ENCODE results near the gene LPIN1. TPM values are rescaled to one million over a fixed set of nuclear protein-coding genes. Genes with fewer than 3 reads are reported as not detected.

LPIN1 gene, protein sequence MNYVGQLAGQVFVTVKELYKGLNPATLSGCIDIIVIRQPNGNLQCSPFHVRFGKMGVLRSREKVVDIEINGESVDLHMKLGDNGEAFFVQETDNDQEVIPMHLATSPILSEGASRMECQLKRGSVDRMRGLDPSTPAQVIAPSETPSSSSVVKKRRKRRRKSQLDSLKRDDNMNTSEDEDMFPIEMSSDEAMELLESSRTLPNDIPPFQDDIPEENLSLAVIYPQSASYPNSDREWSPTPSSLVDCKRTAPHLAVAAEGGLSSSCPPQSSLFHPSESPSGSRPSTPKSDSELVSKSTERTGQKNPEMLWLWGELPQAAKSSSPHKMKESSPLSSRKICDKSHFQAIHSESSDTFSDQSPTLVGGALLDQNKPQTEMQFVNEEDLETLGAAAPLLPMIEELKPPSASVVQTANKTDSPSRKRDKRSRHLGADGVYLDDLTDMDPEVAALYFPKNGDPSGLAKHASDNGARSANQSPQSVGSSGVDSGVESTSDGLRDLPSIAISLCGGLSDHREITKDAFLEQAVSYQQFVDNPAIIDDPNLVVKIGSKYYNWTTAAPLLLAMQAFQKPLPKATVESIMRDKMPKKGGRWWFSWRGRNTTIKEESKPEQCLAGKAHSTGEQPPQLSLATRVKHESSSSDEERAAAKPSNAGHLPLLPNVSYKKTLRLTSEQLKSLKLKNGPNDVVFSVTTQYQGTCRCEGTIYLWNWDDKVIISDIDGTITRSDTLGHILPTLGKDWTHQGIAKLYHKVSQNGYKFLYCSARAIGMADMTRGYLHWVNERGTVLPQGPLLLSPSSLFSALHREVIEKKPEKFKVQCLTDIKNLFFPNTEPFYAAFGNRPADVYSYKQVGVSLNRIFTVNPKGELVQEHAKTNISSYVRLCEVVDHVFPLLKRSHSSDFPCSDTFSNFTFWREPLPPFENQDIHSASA
- 198 TPM for total RNA-seq
- long read RNA-seq, partial matches to known transcripts = 98 of 156 reads
- long read RNA-seq, other reads (novel, unspliced or antisense) = 58 of 156 reads

DNA sequence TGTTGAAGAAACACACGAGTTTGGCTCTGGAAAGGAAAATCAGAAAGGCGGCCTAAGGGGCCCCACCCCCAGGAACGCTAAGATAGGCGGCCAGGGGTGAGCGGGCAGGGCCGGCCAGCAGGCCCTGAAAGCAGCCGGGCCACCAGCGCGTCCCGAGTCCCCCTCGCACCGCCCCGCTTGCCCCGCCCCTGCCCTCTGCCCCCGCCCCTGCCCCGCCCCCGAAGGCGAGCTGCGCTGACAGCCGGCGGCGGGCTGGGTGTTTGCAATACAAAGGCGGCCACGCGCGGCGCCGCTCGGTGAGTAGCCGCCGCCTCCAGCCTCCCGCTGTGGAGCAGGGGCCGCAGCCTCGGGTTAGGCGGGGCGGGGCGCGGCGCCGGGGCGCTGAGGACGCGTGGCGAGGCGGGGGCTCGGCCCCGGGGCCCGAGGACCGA is at the start of gene LPIN1:
Gene LPIN1 (plus strand): TSS at position 257 of the 431 bp plus-strand sequence. CDS start 18,910 bp downstream, outside the sequence.
- DNase-seq (ENCODE audit: low spot score) = peak; percentile 96

DNA sequence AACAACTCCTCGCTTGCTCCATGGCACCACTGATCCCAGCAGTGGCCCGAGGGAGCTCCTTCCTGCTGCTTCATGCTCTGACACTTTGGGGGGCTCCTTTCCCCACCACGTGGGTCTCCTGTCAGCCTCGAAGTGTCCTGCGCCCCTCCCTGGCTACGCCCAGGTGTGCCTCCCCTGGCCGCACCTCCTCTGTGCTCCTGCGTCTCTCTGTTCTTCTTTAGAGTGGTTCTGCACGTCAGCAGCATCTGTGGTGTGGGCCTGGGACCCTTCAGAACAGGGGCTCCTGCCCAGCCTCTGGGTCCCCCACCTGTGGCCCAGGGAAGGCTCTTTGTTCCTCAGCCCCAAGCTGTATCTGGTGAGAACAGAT is 49.7 kb upstream of the LPIN1 start:
- DNase-seq (ENCODE audit: low spot score) = peak; percentile 75

DNA sequence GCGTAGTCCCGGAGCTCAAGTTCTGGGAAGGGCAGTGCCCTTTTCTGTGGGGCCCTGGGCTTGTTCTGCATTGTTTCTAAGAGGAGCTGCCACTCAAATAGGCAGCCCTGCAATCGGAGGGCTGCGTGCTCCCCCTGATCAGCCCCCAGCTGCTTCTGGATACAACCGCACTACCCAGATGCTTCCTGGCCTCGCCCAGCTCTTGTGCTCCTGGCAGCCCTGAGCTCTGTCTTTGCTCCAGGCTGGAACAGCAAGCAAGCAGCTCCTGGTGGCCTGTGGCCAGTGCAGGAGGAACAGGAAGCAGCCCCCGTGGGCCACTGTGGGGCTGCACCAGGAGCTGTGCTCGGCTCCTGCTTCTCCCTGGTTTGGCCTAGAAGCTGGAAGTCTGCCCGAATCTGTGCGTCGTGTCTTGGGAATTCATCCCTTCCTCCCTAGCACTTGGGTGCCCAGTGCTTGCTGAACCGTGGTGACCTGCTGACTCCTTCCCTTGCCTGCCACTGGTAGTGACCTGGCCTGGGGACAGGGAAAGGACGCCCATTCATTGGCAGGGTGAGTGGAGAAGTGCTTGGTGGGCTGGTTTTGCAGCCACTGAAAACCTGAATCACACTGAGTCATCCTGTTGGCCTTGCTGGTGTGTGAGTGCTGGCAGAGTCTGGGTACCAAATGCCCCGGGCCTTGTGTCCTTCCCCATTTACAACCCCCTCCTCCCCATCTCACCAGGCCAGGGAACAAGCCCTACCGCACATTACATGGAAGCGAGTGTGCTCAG is 49.1 kb upstream of the LPIN1 start:
- peak; percentile 87 for DNase-seq (ENCODE audit: low spot score)

DNA sequence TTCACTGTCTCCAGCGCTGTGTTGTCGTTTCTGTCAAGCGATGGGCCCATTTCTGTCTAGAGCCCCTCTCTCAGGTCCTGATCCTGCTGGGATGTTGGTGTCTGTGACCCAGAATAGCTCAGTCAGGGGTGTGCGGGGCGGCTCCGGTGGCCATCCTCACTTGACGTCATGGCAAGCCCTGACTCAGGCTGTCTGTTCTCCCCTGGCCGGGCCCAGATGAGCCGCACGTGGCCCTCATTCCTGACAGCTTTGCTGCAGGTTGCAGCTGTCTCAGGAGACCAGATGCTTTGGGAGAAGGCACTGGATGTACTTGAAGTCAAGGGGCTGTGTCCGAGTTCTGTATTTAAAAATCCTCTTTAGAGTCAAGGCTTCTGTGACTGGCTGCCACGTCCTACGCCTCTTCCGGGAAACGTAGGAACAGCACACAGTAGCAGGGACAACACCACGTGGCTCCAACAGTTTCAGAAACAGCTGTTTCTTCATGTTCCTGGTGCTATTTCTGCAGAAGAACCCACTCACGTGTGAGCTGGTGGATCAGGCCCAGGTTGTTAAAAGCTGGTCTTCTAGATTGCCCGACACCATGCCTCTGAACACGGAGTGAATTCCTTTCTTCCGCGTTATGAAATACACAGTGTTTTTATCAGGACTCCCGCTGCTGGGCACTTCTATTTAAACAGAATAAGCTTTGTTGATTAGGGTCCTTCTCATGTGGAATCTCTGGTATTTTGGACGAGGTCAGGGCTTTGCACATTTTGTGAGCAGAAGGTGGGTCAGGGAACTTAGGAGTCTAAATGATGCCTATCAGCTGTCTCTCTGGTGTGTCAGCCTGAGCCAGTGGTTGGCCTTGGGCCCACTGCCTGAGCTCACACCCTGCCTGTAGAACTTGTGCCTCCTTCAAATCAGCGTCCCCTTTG is 48.2 kb upstream of the LPIN1 start:
- peak; percentile 90 for DNase-seq (ENCODE audit: low spot score)

DNA sequence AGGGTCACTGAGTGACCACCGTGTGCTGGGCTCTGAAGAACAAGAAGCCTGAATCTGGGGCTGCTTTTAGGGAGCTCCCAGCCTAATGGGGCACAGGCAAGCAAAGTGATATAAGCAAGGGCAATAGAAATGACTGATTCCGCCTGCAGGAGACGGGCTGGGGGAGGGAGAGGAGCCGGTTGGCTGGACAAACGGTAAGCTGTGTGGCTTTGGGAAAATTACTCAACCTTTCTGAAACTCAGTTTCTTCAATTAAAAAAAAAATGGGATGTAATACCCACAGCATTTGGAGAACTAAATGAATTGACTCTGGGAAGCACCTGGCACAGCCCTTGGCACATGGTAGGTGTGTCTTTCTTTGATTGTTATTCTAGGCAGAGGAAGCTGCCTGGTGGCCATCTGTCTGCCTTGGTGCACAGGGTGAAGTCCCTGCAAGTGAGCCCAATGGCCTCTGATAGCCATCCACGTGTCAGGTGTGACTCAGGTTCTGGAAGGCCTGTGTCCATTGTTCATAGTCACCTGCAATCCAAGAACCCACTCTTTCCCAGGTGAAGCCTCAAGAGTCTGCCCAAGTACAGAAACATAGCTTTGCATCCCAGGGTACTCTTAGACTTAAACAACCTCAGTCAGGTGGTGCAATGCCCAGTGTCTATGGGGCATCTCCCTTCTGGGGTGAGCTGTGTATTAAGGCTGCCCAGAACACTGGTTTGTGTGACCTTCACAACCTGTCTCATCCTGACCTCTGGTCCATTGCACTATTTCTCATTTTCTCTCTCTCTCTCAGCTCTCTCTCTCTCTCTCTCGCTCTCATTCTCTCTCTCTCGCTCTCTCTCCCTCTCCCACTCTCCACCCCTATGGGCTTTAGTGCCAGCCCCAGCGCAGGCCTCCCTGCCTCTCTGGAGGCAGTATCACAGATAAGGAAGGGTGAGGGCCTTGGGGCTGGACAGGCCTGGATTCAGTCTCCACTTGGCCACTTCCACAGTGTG is 46.5 kb upstream of the LPIN1 start:
- peak; percentile 68 for DNase-seq (ENCODE audit: low spot score)

DNA sequence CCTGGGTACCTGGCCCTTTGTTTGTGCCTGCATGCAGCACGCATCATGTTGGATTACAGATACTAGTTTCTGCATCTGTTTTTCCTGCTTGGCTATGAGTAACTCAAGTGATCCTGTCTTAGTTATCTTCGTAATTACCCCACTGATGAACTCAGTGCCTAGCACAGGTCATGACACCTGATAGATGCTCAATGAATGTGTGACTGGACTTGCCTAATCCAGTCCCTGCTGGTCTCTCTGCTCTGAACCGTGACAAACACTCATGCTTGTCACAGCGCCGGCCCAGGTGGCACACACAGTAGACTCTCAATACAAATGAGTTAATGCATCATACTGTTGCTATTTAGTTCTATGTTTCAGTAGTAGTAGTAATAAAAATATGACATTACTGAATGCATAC is 45.2 kb upstream of the LPIN1 start:
- no peak for DNase-seq (ENCODE audit: low spot score)

DNA sequence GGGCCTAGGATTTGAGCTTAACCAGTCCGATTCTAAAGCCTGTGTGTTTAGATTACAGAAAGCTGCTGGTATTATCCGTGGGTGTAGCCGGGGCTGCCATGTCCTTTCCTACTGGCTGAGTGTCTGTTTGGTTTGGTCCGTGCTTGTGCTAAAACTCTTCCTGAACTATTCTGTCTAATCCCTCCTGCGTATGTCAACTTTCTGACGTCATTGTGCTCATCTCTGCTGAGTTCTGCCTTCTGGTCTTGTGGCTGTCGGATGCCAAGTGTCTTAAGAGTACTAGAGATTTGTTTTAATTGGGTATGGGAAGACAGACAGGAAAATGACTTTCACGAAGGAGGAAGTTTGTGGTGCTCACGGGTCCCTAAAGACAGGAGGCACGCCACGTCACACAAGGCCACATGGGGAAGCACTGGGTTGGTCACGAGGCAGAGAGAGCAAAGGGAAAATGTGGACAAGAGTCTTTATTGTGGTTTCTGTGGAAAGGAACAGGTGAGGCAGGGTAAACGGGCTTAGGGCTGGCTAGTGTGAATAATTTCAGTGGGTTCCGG is 44.6 kb upstream of the LPIN1 start:
- peak; percentile 77 for DNase-seq (ENCODE audit: low spot score)

DNA sequence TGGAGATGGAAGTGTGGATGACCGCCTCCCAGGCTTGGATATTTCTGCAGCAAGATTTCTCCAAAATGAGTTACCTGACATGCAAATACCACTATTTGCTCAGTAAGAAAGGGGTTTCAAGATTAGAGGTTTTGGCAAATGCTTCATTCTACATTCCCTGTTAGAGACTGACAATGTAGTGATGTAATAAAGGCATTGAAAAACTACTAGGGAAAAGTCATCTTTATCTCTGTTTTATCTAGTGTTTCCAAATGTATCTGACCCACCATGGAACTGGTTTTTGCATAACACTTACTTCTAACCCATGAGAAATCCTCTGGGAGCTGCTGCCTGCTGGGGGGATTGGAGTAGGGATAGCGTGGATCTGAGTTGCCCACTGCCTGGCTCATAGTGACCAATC is 43.5 kb upstream of the LPIN1 start:
- DNase-seq (ENCODE audit: low spot score) = peak; percentile 20

DNA sequence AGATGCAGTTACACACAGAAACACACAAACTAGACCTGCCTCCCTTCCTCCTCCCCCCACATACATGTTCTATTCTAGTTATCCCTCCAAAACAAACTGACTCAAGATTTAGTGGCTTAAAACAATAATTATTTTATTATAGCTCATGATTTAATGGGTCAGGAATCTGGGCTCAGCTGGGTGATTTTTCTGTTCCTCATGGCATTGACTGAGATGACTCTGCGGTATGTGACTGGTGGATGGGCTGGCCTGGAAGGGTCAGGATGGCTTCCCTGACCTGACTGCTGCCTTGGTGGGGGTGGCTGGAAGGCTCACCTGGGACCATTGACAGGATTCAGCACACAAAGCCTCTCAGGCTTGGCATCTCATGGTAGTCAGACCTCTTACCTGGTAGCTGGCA is 42.7 kb upstream of the LPIN1 start:
- peak; percentile 55 for DNase-seq (ENCODE audit: low spot score)

DNA sequence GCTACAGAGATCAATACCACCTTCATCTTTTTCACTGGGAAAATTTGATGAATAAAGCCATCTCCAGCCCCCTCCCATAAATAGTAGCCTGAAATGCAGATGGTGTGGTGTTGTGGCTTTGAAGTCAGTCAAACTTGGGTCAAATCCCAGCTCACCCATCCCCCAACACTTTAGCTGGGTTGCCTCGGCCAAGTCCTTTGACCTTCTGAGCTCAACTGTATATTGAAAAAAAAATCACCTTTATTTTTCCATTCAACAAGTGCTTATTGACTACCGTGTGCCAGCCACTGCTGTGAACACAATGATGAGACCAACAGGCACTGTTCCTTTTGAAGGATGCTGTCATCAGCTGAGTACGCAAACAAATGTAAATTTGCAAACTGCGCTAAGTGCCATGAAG is 41.4 kb upstream of the LPIN1 start:
- no peak for DNase-seq (ENCODE audit: low spot score)

DNA sequence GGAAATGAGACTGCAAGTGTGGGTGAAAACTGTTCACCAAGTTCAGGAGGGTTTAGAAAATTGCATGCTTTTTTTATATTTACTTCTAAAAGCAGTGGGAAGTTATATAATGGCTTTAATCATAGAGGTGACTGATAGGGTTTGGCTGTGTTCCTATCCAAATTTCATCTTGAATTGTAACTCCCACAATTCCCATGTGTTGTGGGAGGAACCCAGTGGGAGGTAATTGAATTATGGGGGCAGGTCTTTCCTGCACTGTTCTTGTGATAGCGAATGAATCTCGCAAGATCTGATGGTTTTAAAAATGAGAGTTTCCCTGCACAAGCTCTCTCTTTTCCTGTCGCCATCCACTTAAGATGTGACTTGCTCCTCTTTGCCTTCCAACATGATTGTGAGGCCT is 40.7 kb upstream of the LPIN1 start:
- DNase-seq (ENCODE audit: low spot score) = no peak

DNA sequence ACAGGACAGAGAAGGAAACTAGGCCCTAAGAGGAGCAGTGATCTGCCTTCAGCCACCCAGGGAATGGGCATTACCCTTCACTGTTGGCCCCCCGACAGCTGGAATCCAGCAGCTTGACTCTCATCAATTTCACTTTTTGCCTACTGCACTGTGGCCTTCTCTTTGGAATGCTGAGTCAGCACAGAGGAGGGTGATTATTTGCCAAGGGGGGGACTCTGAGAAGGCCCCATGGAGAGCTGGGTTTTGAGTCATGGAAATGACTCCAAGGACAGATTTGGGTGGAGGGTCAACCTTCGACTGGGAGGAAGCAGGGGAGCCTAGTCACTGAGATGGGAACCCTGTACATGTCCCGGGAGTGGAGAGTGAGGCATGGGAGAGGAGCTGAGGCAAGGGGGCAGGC is 38.3 kb upstream of the LPIN1 start:
- DNase-seq (ENCODE audit: low spot score) = no peak

DNA sequence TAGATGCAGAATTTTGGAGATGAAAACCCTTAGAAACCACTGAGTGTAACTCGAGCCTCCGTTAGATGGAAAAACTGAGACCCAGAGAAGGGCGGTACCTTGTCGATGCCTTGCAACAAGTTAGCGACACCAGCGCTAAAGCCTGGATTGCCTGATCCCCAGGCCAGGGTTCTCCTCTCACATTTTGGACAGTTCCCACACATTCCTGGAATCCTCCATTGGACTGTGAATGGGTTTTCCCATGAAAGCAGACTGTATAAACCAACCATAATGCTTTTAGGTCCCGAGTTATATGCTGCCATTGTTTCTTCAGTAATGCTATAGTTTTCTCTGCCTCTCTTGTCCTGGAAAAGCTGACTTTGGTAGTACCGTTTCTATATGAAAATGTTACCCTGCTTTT is 37.1 kb upstream of the LPIN1 start:
- DNase-seq (ENCODE audit: low spot score) = no peak

DNA sequence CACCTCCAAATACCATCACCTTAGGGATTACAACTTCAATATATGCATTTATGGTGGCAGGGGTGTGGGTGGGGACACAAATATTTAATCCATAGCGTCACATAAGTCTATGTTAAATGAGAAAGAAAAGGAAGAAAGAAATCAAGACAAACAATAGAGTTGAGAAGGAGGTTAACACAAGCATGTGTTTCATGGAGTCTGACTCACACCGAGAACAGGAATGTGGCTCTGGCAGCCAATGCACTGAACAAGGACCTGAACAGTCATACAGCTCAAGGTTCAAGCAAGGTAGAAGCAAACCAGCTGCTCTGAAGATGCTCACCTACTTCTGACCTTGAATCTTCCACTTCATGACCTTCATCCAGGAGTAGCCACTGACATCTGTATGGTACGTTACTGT is 36.2 kb upstream of the LPIN1 start:
- DNase-seq (ENCODE audit: low spot score) = no peak

DNA sequence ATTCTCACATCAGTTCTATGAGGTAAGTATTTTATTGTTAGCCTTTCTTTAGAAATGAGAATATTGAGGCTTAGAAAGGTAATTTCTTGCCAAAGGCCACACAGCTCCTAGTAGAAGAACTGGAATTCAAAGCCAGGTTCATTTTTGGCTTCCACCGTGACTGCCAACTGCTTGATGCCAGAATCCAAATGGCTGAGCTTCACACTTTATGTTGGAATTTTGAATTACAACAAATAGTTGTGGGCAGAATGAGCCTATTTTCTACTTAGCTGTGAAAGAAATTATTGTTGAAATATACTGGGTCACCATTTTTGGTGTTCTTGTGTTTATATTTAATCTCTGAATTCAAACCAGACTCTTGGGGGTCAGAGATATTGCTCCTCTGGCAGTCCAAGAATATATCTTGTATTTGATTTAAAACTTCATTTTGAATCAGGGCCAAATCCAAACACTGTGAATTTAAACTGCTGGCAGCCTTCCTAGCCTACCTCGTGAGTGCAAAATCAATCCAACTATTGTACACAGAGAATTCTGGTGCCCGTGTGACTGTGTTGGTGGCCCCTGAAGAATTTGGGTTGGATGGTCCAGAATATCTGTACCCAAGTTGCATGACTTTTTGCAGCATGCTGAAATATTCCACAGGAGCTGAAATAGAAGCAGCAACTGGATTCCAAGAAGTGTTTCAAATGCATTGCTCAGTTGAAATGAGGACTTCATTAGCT is 35.6 kb upstream of the LPIN1 start:
- DNase-seq (ENCODE audit: low spot score) = no peak

DNA sequence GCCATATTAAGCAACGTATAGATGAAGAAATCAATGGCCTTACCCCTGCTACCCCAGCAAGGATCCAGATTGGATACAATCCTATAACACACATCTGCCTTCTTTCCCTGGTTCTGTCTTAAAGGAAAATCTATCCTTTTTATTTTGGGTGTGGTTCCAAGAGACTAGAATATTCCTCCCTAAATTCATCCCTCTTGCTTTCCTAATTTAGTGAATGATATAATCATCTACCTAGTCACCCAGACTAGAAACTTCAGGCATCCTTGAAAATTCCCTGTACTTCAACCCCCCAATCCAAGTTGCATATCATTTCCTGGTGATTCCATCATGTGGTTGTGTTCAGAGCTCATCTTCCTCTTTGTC is 35.1 kb upstream of the LPIN1 start:
- no peak for DNase-seq (ENCODE audit: low spot score)

DNA sequence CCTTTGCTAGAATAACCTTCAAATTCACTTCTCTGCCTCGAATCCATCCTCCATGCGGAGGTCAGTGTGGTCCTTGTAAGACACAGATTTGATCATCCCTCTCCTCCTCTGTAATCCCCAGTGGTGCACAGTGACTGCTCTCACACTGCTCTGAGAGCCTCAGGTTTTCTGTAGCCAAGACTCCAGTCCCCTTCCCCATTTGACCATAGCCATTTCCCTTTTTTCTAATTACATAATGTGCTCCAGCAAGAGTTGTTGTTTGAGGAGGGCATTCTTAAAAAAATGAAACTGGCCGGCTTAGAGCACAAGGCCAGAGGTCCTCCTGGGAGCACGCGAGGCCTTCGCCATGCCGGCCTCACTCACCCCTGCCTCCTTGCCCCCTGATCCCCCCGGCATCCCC is 34.7 kb upstream of the LPIN1 start:
- no peak for DNase-seq (ENCODE audit: low spot score)

DNA sequence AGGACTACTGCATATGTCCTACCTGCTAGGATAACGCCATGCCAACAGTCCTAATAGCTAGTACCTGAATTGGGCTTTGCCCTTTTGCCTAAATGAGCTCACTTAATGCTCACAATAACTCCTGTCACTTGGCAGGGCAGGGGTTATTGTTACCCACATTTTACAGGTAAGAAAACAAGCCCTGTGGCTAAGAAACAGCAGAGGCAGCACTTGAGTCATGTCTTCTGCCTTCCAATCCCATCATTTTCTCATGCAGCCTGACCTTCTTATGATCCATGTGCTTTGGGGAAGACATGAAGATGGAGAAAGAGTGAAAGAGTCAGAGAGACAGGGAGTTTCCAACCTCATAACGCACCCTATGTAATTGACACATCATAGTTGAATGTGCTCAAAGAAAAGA is 33.6 kb upstream of the LPIN1 start:
- DNase-seq (ENCODE audit: low spot score) = no peak

Measured in mesenteric fat pad (tissue), 1 donor.